HG02610 (cell line): ENCODE measurements around the gene ZNF280A.

Experiments
- ATAC-seq: cut with Tn5 transposase; IDR thresholded peaks from one replicate; pipeline ENCODE4 v1.9.1; 2021; ENCODE audit warnings: mild to moderate bottlenecking, moderate library complexity; ENCODE audit not compliant: unreplicated experiment

The ZNF280A gene, protein sequence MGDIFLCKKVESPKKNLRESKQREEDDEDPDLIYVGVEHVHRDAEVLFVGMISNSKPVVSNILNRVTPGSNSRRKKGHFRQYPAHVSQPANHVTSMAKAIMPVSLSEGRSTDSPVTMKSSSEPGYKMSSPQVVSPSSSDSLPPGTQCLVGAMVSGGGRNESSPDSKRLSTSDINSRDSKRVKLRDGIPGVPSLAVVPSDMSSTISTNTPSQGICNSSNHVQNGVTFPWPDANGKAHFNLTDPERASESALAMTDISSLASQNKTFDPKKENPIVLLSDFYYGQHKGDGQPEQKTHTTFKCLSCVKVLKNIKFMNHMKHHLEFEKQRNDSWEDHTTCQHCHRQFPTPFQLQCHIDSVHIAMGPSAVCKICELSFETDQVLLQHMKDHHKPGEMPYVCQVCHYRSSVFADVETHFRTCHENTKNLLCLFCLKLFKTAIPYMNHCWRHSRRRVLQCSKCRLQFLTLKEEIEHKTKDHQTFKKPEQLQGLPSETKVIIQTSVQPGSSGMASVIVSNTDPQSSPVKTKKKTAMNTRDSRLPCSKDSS

DNA sequence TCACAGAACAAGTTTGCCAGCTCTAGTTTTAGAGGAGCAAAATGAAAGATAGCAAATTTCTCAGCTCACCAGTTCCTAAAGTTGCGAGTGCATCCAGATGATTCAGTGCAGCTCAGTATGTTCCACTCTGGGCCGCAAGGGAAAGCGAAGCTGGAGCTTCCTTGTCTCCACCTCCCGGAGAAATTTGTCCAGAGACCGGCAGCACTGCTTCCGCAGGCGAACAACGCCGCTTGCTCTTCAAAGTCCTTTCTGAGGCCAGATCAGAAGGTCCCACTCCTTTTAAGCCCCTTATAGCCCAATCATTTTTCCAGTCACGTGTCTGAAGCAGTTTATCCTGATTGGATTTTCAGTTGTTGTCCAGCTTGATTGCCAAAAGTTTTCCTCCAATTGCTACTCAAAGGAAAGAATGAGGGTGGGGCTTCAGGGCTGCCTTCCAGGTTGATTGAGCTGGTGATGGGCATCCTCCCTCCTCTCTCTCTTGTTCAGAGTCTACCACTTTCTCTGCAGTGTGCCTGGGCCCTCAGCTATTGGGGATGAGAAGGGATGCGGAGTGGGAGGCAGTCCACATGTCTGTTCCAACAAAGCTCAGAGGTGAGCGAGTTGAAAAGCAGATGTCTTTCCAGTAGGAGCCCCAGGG lies at the start of gene ZNF280A:
ZNF280A (minus strand) TSS at position 251 of the 637 bp plus-strand sequence. CDS start 4,640 bp downstream, outside the sequence.
- ATAC-seq: no peak

DNA sequence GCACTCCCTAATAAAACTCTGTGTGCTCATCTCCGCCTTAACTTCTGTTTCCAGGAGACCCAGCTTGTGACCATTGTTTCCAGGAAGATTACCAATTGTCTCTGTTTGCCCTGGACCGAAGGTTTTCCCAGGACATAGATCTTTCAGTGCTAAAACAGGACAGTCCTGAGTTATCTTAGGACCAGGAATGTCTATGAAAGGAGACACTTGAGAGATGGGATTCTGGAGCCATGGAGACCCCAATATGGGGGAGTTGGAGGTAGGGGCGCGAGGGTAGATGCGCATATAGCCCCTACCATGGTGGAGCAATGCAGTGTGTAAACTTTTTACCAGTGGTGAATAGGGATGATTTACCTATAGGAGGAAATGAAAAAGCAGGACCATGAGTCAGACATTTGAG lies 49.1 kb upstream of the ZNF280A start:
- ATAC-seq: no peak

DNA sequence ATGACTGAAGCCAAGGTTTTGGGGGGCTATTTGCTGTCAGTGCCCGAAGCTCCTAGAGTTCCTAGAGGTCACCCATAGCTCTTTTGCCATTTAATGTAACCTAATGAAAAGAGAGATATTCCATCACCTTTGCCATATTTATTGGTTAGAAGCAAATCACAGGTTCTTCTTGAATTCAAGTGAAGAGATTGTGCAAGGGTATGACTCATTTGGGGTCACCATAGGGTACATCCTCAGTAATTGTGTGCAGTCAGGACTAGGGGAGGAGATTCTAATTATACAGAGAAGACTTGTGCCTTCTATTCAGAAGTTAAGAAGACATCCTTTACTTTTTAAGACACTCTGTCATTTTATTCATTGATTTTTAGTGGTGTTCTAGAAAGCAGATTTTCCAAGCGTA lies 45.9 kb upstream of the ZNF280A start:
- ATAC-seq: no peak

DNA sequence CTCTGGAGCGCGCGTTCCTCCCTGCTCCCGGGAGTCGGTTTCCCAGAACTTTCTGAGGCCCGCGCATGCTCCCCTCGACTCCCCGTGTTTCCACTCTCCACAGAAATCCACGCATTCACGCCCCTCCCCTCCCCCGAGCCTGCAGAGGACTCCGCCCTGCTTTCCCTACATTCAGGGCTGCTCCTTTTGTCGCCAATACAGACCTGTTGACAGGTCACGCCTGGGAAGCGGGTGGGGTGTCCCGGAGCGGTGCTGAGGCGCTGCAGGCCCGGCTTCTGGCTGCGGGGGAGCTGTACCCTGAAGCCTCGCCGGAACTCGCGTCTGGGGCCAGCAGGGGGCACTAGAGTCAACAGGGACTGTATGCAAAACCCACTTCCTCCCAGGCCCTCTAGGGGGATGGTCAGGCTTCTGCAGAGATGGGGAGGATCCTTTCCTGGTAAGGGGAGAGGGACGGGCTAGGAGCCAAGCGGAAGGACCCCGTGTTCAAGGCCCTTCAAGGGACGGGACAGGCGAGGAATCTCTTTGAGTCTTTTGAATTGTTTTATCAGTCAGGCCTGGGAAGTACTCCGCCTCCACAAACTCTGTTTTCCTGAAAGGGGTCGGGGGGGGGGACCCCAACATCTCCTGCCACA lies 39.0 kb upstream of the ZNF280A start, which contains the start of gene PRAME:
PRAME (minus strand) TSS at position 294 of the 632 bp plus-strand sequence. CDS start 2,433 bp downstream, outside the sequence.
- ATAC-seq: no peak

DNA sequence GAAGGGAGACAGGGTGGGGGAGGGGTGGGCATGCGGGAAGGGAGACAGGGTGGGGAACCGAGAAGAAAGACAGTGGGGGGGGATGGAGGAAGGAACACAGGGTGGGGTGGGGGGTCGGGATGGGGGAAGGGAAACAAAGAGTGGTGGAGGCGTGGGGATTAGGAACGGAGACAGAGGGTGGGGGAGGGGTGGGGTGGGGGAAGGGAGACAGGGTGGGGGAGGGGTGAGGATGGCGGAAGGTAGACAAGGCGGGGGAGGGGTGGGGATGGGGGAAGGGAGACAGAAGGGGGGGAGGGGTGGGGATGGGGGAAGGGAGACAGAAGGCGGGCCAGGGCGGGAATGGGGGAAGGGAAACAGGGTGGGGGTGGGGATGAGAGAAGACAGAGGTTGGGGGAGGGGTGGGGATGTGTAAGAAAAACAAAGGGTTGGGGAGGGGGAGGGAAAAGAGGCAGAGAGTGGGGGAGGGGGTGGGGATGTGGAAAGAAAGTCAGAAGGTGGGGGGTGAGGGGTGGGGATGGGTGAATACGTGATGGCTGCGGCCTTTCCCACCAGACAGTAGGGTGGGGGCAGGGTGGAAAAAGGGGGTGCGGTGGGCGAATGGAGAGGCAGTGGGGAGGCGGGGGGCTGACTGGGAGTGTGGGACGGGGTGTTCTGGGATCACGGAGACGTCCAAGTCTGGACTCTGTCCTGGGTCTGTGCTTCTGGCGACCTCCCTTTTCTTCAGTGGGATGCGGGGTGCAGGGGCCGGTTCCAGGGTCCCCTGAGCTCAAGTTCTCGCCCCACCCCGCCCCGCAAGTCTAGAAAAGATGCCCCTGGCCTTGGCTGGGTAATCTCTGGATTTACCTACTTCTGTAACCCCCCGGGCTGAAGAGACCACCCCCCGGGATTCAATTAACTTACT lies 38.3 kb upstream of the ZNF280A start:
- ATAC-seq: no peak

DNA sequence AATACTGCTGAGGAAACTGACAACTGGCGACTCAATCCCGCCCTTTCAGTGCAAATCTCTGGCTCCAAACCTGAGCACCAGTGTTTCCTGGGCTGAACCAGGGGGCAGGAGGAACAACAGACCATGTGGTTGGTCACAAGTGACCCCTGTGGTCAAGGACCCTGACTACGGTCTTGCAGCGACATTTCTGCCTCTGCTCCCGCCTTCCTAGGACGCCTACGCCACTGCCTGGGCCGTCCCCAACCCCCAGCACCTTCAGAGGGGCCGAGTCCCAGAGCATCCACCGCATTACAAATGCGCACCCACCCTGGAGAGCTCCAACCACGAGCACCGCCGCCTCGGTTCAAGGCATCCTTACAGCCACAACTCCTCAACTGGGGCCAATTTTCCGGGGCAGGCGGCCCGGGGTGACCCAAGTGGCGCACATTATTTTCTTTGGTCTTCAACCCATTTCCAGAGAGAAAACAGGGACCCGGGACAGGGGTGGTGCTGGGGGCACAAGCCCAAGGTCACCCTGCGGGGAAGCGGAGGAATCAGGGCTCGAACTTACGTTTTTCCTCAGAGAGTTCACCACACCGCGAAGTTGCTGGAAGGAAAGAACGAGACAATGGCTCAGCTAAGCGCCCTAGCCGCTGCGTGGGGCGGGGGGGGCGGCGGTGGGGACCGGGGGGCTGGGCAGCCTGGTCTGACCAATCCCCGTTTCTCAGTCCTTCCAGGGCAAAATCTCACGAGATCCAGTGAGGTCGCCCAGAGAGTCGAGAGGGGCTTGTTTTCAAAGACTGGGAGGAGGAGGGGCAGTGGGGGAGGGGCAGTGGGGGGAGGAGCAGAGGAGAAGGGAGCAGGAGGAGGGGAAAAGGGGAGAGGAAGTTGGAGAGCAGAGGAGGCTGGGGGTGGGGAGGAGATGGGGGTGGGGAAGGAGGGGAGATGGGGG lies 37.2 kb upstream of the ZNF280A start:
- ATAC-seq: no peak

DNA sequence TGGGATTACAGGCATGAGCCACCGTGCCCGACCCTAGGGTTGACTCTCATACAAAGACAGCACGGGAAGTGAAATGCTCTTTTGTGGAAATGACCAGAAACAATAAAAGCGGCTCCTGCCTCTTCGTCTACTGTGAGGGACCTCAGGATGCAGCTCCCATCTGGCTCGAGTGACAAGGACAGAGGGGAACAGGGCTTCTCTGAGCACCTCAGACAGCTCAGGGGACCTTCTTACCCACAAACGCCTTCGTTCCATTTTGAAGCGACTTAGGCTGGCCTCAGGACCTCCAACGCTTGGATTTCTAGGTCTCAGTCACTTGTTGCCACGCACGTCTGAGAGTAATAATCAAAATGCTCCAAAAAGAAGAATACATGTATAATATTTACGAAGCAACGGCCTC lies 36.5 kb upstream of the ZNF280A start:
- ATAC-seq: no peak

DNA sequence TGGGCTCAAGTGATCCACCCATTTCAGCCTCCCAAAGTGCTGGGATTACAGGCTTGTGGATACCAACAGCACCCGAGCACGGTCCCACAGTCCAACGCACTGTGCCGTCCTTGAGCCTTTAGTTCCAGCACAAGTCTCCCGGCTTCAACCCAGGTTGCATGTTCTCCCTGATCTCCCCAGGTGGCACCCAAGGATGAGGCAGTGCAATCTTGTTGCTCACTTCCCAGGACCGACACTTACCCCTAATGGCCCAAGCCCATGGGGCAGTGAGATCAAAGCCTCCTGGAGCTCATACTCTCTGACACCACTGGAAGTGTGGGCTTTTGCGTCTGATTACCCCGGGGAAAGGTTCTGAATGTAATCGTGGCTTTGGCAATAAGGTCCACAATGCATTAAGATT lies 35.5 kb upstream of the ZNF280A start:
- ATAC-seq: no peak

DNA sequence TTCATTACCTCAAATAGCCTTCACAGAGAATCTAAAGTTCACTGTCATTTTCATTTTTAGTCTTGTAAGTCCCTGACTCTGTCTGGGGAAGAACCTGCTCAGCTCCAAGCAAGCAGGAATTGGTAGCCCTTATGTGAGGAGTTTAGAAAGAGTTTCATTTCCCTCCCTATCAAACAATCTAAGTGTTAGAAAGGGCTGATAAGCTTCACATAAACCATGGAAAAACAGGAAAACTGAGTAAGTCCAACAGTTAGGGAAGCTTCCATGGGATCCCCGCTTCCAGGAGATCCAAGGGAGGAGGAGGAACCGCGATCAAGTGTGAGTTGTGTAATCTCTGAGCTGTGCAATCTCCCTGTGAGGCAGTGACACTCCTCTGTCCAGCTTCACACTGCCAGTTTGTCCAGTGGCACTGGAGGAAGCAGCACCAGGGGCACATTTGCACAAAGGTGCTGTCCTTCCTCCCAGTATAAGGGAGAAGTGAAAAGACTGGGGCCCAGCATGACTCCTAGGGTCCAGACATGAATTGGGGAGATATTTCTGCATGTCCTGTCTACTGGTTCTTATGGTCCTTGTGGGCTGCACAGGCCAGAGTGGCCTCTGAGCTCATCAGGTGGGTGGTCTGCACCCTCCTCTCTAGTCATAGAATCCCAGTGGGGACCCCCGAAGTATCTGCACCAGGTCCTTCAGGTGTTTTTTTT lies 34.7 kb upstream of the ZNF280A start:
- ATAC-seq: no peak

DNA sequence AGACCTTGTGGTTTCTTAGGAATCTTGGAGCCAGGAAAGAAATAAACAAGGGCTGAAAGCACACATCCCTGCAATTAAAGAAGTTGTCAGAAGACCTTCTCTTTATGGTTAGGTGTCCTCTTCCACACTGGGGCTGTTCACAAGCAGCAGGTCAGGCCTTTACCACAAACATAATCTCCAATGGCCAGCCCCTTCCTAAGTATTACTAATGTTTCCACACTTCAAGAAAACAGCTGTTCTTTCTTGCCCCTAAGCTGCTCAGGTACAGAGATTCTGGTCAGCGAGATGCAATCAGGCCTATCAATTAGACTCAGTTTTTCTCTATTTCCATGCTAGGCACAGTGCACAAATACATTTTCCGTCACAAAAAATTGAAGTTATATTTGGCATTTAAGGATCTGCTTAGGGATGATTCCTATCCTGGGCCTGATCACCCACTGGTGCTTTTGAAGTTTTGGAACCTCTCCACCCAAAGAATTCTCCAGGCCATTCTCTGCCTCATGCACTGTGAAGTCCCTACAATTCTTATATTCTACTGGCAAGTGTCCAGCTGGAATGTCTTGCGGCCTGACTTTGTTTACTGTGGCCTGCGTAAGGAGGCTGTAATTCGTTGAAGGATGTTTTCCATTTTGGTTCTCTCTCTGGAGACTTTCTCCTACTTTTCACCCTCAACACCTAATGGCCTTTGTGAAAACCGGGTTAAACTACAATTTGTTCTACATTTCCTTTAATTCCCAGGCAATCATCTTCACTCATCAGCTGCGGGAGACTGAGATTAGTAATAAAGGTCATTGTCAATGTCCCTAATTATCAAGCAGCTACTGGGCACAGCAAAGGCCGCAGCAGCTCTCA lies 33.9 kb upstream of the ZNF280A start:
- ATAC-seq: no peak

DNA sequence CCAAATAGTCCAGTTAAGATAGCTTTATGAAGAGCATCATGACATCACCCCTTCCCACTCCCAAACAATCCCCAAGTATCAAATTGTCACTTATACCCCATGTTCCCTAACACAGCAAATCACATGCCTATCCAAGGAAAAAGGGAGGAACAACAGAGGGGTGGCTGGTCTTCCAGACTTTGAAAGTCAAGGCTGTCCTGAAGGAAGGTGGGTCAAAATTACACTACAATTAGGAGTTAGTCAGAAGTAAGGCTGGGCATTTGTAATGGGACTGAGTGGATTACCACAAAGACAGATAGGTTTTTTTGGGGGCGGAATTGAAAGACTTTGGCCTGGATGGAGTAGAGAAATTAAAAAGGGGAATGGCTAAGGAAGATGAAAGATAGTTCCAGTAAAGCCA lies 33.1 kb upstream of the ZNF280A start:
- no peak for ATAC-seq

DNA sequence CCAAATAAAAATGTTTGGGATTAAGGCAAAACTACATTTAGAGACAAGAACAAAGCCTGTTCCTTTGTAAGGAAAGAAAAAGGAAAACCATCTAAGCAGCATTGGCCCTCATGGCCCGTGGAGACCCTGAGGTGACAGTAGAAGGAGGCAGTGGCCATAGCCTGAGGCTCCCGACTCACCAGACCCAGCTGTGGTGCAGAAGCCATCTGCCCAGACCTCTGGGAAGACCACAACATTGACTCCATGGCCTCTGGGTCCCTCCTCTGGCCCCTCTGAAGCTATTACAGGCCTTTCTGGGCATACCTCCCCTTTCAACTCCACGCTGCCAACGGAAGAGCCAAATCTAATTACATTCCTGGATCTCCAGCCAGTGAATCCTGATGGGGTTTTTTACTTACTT lies 32.6 kb upstream of the ZNF280A start:
- no peak for ATAC-seq

DNA sequence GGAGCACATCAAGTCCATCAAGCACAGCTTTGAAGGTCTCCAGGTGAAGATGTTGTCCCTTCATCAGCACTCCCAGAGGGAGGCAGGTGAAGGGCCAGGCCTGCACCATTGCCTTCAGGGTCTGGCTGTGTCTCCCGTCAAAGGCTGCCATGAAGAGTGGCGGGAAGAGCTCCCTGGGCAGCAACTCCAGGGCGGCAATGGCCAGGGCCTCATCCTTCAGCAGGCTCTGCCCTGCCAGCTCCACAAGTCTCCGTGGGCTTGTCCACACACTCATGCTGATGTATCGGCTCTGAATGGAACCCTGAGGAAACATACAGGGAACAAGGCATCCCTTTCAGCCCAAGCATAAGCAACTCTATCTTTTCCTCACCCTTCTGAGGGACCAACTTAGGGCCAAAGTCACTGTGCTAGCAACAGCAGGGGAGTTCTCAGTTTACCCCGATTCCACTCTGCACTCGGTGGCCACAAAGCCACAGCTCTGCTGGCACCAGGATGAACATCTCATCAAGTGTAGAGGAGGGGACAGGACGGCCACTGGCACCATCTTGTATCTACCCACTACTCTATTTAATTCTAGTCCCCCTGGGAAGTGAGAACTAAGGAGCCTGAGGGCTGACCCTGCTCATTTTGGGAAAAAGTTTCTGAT lies 30.8 kb upstream of the ZNF280A start:
- ATAC-seq: no peak

DNA sequence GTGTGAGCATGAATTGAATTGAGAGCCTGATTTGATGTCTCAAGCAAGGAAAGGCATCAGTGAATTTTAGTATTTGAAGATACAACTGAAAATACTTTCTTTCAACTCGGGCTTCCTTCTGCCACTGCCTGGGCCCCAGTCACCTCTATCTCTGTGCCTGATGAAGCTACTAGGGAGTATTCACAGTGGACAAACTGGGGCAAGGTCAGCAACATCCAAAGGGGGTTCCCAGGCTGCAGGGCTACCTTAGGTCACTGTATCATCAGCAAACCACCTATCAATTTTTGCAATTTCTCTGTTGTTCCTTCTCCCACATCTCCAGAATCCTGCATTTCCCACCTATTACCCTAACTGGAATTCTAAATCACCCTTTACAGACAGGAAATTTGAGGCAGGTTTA lies 28.8 kb upstream of the ZNF280A start:
- ATAC-seq: no peak

DNA sequence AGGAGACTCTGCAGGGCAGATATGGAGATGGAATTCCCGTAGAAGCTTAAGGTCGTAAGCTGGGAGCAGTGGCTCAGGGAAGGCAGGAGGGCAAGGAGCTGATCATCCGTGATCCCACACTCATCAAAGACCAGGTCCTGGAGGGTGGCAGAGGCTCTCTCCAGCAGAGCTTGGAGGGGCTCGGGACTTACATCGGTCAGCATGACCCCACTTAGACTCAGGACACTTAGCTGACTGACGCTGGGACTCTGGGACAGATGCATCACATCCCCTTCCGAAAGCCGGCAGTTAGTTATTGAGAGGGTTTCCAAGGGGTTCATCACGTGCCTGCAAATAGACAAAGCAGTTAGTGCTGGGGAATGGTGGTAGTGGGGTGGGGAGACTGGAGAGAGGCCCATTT lies 28.2 kb upstream of the ZNF280A start:
- no peak for ATAC-seq

DNA sequence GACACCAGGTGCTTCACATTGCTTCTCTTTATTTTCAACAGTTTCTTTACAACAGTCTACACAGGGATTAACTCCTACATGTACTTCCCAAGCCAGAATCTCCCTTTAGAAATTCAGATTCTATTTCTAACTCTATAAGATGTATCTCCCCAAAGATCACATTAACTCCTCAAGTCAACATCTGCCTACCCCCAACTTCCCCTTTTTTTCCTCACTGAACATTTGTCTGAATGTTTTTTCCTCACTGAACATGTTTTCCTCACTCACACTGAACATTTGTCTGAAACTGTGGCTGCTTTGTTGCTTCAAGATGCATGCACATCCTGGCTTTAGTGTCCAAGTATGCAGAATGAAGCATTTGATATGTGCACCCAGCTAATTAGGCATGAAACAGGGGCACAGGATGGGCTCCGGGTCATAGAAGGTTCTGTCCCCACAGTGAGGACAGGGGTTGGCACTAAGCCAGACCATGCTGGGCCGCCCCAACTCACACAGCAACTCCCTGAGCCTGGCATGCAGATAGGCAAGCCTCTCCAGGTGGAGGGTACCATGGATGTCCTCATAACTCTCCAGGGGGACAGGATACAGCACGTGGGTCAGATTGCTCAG lies 27.7 kb upstream of the ZNF280A start:
- no peak for ATAC-seq

DNA sequence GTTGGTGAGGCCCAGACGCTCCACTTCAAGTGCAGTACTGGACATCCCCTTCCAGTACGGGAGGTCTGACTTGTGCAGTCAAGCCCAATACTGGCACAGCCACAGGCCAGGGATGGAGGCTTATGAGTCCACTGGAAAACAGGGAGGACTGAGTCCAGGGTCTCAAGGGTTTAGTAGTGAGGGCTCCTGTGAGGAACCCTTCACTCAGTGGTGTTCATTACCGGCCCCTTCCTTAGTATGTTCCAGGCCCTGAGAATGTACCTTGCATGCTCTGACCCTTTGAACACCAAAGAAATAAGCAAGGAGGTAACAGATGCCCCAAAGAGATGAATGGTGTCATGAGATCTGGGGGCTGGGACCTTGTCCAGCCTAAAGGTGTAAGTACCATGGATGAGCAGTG lies 27.2 kb upstream of the ZNF280A start:
- ATAC-seq: no peak
